ENCODE measurements around the gene IFIT3.

DNA sequence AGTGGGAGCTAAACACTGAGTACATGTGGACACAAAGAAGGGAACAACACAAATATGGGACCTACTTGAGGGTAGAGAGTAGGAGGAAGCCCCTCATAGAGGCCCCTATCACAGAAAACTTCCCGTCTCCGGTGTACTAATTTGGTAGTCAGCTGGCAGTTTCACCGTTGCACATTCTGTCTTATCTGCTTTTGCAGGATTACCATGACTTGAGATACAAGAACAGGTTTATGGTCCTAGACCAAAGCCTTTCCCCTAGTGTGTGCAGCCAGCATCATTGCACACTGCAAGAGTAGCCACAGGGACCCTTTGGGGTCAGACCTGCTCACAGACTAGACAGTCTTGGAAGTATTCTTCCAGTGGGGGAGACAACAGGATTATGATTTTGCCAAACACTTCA, 44.2 kb downstream of the IFIT3 start:
- TF ChIP-seq, protein P1, sequence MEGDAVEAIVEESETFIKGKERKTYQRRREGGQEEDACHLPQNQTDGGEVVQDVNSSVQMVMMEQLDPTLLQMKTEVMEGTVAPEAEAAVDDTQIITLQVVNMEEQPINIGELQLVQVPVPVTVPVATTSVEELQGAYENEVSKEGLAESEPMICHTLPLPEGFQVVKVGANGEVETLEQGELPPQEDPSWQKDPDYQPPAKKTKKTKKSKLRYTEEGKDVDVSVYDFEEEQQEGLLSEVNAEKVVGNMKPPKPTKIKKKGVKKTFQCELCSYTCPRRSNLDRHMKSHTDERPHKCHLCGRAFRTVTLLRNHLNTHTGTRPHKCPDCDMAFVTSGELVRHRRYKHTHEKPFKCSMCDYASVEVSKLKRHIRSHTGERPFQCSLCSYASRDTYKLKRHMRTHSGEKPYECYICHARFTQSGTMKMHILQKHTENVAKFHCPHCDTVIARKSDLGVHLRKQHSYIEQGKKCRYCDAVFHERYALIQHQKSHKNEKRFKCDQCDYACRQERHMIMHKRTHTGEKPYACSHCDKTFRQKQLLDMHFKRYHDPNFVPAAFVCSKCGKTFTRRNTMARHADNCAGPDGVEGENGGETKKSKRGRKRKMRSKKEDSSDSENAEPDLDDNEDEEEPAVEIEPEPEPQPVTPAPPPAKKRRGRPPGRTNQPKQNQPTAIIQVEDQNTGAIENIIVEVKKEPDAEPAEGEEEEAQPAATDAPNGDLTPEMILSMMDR (conservative IDR thresholded peaks at IDR 0.05 in 1 of 2, IDR thresholded peaks at IDR 0.05 in 1 of 2; ENCODE audit: extremely low read depth in 1 of 2, insufficient read depth in 1 of 2, low read depth in 1 of 2, low read length in 2 of 2) = no peak
- TF ChIP-seq EZH2 (IDR thresholded peaks at IDR 0.05; ENCODE audit: borderline replicate concordance, low read length) = no peak

Measured in mammary epithelial cell (primary cell).